Measurements from ENCODE around the gene PROX1. TPM values are rescaled to one million over a fixed set of nuclear protein-coding genes. Genes with fewer than 3 reads are reported as not detected.

Gene PROX1
- total and polyA plus RNA-seq, 2 of the 8 experiments (the other 6 are each of a cell fraction or from before 2014, with no cell fraction given), result 0.30 to 2.0 TPM

- TF ChIP-seq CHD7 (IDR thresholded peaks at IDR 0.05; ENCODE audit: insufficient replicate concordance, low read length) (no peak), KDM1A (IDR thresholded peaks at IDR 0.05; ENCODE audit: borderline replicate concordance, low read length) (no peak), TAF1 (IDR thresholded peaks at IDR 0.05; ENCODE audit: low read depth, low read length) (no peak), SP1 (IDR thresholded peaks at IDR 0.05; ENCODE audit: low read depth, low read length) (no peak), HDAC2 (IDR thresholded peaks at IDR 0.05; ENCODE audit: borderline replicate concordance in 1 of 2, low read depth in 2 of 2, low read length in 2 of 2) (no peak), GABPA (IDR thresholded peaks at IDR 0.05; ENCODE audit: borderline replicate concordance, insufficient read depth, low read length) (no peak), POLR2AphosphoS5 (IDR thresholded peaks at IDR 0.05; ENCODE audit: low read depth, low read length) (no peak), HDAC6 (IDR thresholded peaks at IDR 0.05; ENCODE audit: low read depth, low read length) (no peak), YY1 (IDR thresholded peaks at IDR 0.05; ENCODE audit: low read depth, low read length) (no peak), PHF8 (conservative IDR thresholded peaks at IDR 0.05; ENCODE audit: low read depth, low read length) (no peak), TEAD4 (IDR thresholded peaks at IDR 0.05; ENCODE audit: low read depth, low read length) (no peak), NANOG (IDR thresholded peaks at IDR 0.05; ENCODE audit: insufficient read depth, low read depth, low read length, poor library complexity, severe bottlenecking) (no peak)
Measured at GRCh38 chr1:213973129-213973528, 14.6 kb upstream of the PROX1 start (continued).
